ENCODE results near the gene CHIA. TPM values are rescaled to one million over a fixed set of nuclear protein-coding genes. Genes with fewer than 3 reads are reported as not detected.
"Not testable (repeated sequence)": the region's sequence is repeated elsewhere in the genome, so short reads cannot be mapped to it uniquely, and the experiment has no call there.

Gene CHIA
- total and polyA plus RNA-seq, 2 donors (not counting 3 experiments of a cell fraction or from before 2014, with no cell fraction given) = not detected

DNA sequence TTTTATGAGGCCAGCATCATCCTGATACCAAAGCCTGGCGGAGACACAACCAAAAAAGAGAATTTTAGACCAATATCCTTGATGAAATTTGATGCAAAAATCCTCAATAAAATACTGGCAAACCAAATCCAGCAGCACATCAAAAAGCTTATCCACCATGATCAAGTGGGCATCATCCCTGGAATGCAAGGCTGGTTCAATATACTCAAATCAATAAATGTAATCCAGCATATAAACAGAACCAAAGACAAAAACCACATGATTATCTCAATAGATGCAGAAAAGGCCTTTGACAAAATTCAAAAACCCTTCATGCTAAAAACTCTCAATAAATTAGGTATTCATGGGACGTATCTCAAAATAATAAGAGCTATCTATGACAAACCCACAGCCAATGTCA lies 48.2 kb downstream of the CHIA start:
- intact Hi-C loops (cut with micrococcal nuclease); H3K4me3 ChIP-seq (replicated peaks in 1 of 3; ENCODE audit: insufficient read depth in 1 of 3, low read depth in 1 of 3, low read length in 3 of 3); dilution Hi-C loops (cut with MboI; ENCODE audit: extremely low pct_ligation_motif_present, low sequenced_read_pairs); H3K36me3 ChIP-seq (ENCODE audit: control insufficient read depth in 2 of 2, extremely low read depth in 1 of 2, insufficient read depth in 2 of 2, low read length in 2 of 2); BruUV-seq (replicated peaks); POLR2A ChIA-PET; H3K9me1 ChIP-seq (replicated peaks; ENCODE audit: control insufficient read depth, extremely low read depth, insufficient read depth, low read length); H3K9me3 ChIP-seq (replicated peaks; ENCODE audit: control insufficient read depth, insufficient read depth, low read length); H2AFZ ChIP-seq (ENCODE audit: low read depth, low read length); H3K79me2 ChIP-seq (ENCODE audit: control insufficient read depth, insufficient read depth, low read length); H3K27me3 ChIP-seq (ENCODE audit: control insufficient read depth in 2 of 2, insufficient read depth in 2 of 2, low read length in 2 of 2); CTCF ChIA-PET; H3K9ac ChIP-seq (replicated peaks; ENCODE audit: extremely low read depth, insufficient read depth, low read length); DNase-seq (ENCODE audit: low read depth, low spot score); H3K4me2 ChIP-seq (ENCODE audit: insufficient read depth, low read length); H3K4me1 ChIP-seq (ENCODE audit: control insufficient read depth, extremely low read depth, insufficient read depth, low read length); H3K27ac ChIP-seq (ENCODE audit: insufficient read depth, low read depth, low read length); FAIRE-seq; H4K20me1 ChIP-seq (replicated peaks; ENCODE audit: control insufficient read depth, extremely low read depth, insufficient read depth, low read length): not testable (repeated sequence)

DNA sequence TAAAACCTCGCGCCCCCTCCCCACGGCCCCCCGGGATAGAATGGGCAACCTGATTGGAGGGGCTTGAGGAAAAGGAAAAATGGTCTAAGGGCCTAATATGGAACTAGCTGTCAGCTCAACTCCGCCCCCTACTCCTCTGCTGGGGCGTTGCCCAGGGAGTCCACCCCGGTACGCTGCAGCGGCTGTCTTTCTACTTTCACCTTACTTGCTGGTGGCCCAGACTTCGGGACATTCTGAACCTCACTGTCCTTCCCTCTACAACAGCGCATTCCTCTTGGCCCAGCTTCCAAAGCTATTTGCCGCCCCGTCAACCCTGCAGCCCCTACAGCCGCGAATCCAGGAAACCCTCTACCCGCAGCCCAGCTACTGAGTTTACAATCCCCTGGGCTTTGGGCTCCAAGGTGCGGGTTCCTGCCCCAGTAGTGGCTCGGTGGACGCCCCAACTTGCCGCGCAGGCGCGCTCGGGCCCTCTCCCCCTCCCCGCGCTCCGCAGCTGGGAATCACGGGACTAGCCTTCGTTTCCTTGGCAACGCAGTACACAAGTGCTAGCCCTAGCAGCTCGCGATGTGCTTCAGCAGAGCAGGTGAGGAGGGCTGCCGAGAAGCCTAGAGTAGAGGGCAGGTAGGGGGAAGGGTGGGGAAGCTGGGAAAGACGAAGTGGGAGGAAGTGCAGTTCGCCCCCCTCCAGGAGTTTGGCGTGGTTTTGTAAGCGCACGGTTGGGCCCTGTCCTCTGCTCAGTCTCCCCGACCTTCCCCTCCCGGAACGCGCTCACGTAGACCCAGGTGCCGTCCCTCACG lies 55.6 kb downstream of the CHIA start:
- peak overlapping the region; percentile 63 for H2AFZ ChIP-seq (ENCODE audit: low read depth, low read length)
- peak; percentile 62 for FAIRE-seq
- DNase-seq (ENCODE audit: low read depth, low spot score) = peak; percentile 81

More for the DNA sequence above, 55.6 kb downstream of the CHIA start:
- no peaks in the 10 kb centered on the region for H3K36me3 ChIP-seq (ENCODE audit: control insufficient read depth in 2 of 2, extremely low read depth in 1 of 2, insufficient read depth in 2 of 2, low read length in 2 of 2)
- H3K9ac ChIP-seq (replicated peaks; ENCODE audit: extremely low read depth, insufficient read depth, low read length) = no peak overlapping the region
- H3K27me3 ChIP-seq (ENCODE audit: control insufficient read depth in 2 of 2, insufficient read depth in 2 of 2, low read length in 2 of 2) = peaks cover 4 to 7% of the 10 kb centered on the region in 2 experiments
- no TSS peak for BruUV-seq (replicated peaks)
- no peak for TF ChIP-seq MYC (IDR thresholded peaks at IDR 0.05; ENCODE audit: low read depth, low read length)
- no peak for TF ChIP-seq GATA2 (IDR thresholded peaks at IDR 0.05; ENCODE audit: insufficient read depth, insufficient read length, low read depth, low read length)
- peak; percentile 42 for TF ChIP-seq EZH2 (IDR thresholded peaks at IDR 0.05; ENCODE audit: borderline replicate concordance, low read depth, low read length, severe bottlenecking)
- TF ChIP-seq, protein P1, sequence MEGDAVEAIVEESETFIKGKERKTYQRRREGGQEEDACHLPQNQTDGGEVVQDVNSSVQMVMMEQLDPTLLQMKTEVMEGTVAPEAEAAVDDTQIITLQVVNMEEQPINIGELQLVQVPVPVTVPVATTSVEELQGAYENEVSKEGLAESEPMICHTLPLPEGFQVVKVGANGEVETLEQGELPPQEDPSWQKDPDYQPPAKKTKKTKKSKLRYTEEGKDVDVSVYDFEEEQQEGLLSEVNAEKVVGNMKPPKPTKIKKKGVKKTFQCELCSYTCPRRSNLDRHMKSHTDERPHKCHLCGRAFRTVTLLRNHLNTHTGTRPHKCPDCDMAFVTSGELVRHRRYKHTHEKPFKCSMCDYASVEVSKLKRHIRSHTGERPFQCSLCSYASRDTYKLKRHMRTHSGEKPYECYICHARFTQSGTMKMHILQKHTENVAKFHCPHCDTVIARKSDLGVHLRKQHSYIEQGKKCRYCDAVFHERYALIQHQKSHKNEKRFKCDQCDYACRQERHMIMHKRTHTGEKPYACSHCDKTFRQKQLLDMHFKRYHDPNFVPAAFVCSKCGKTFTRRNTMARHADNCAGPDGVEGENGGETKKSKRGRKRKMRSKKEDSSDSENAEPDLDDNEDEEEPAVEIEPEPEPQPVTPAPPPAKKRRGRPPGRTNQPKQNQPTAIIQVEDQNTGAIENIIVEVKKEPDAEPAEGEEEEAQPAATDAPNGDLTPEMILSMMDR (IDR thresholded peaks at IDR 0.05; ENCODE audit: extremely low read depth in 1 of 2, insufficient read depth in 1 of 2, low read depth in 1 of 2, low read length in 2 of 2) = peak in 1 of 2 donors; percentile 7
- dilution Hi-C loops (cut with MboI; ENCODE audit: extremely low pct_ligation_motif_present, low sequenced_read_pairs) (no loop called here), intact Hi-C loops (cut with micrococcal nuclease) (no loop called here)
- H3K27ac ChIP-seq (ENCODE audit: insufficient read depth, low read depth, low read length) = no peak overlapping the region
- H3K4me1 ChIP-seq (ENCODE audit: control insufficient read depth, extremely low read depth, insufficient read depth, low read length) = no peaks in the 10 kb centered on the region
- H3K79me2 ChIP-seq (ENCODE audit: control insufficient read depth, insufficient read depth, low read length) = no peaks in the 10 kb centered on the region
- CTCF ChIA-PET = interaction anchor here (1.0 to 2.0 kb wide), 4 partner anchors 10 to 123 kb away, joined by 3 to 7 read pairs (median 4); no protein-coding TSS in a partner anchor
- peak overlapping the region; percentile 0 to 41 (median 8) for H3K4me3 ChIP-seq (replicated peaks in 1 of 3; ENCODE audit: insufficient read depth in 1 of 3, low read depth in 1 of 3, low read length in 3 of 3)
- no peaks in the 10 kb centered on the region for H4K20me1 ChIP-seq (replicated peaks; ENCODE audit: control insufficient read depth, extremely low read depth, insufficient read depth, low read length)
- H3K4me2 ChIP-seq (ENCODE audit: insufficient read depth, low read length) = peak overlapping the region; percentile 33
- no peaks in the 10 kb centered on the region for H3K9me1 ChIP-seq (replicated peaks; ENCODE audit: control insufficient read depth, extremely low read depth, insufficient read depth, low read length)
- POLR2A ChIA-PET = no interaction called here
- no peaks in the 10 kb centered on the region for H3K9me3 ChIP-seq (replicated peaks; ENCODE audit: control insufficient read depth, insufficient read depth, low read length)
